Uterus (tissue), 4 donors: ENCODE results near the gene KLF16. TPM values are rescaled to one million over a fixed set of nuclear protein-coding genes. Genes with fewer than 3 reads are reported as not detected.

Experiments used
- DNase-seq, 2 donors: peaks; one replicate each; pipeline ENCODE4 v3.0.0-alpha.2; 2019 to 2020
- H3K27ac ChIP-seq, 2 donors: fragments of 200-600 bp; sonication (generic); 1 replicate in 1 of 2; 2 replicates in 1 of 2; pipeline ENCODE4 v1.5.1; 2016 to 2018
- H3K27me3 ChIP-seq, 2 donors: fragments of 200-600 bp; sonication (generic); one replicate each; pipeline ENCODE4 v1.5.1; 2018 to 2019; ENCODE audit warnings: control low read depth in 1 of 2
- H3K36me3 ChIP-seq, 2 donors: fragments of 200-600 bp; sonication (generic); one replicate each; pipeline ENCODE4 v1.5.1; 2019; ENCODE audit warnings: control low read depth in 1 of 2
- H3K4me1 ChIP-seq, 2 donors: fragments of 200-600 bp; sonication (generic); one replicate each; pipeline ENCODE4 v1.5.1; 2018 to 2019; ENCODE audit warnings: control low read depth in 1 of 2
- H3K4me3 ChIP-seq, 2 donors: fragments of 200-600 bp; sonication (generic); 1 replicate in 1 of 2; 2 replicates in 1 of 2; pipeline ENCODE4 v1.5.1; 2018 to 2019; ENCODE audit warnings: mild to moderate bottlenecking in 1 of 2
- H3K9me3 ChIP-seq, 2 donors: fragments of 200-600 bp; sonication (generic); one replicate each; pipeline ENCODE4 v1.5.1; 2019; ENCODE audit warnings: control low read depth in 1 of 2
- POLR2A ChIP-seq, 2 donors: fragments of 450-650 bp; IDR thresholded peaks; one replicate each; pipeline ENCODE4 v1.6.1; 2016; ENCODE audit warnings: antibody characterized with exemption in 2 of 2, mild to moderate bottlenecking in 1 of 2, moderate library complexity in 1 of 2
- intact Hi-C: fragments of 100-400 bp; cut with DNase I; formaldehyde crosslinking; loops from one replicate; pipeline ENCODE4 v1.15.1; 2023; ENCODE audit warnings: low total_unique reads
- total RNA-seq, 4 donors: library from RNA; depleted of rRNA in 3 of 4; stranded (reverse); fragments of >200 nt in 3 of 4; gene quantifications; one replicate each; pipeline versions ENCODE4 v1.1.0 to v1.2.4, GENCODE V29; 2014 to 2023
- TF ChIP-seq, protein P1 (sequence below), 4 experiments: fragments of 200-600 bp in 2 of 4; fragments of 450-650 bp in 2 of 4; sonication (generic) in 2 of 4; IDR thresholded peaks; one replicate each; pipeline ENCODE4 v1.5.1; 2016 to 2019; ENCODE audit warnings: antibody characterized with exemption in 4 of 4, mild to moderate bottlenecking in 2 of 4, moderate library complexity in 1 of 4
- donor health status: DM: yes; HTN: yes; CAD: no.

The KLF16 gene
- total RNA-seq, 4 donors from 2014 or later: 0.26 to 17.7 (median 3.9) TPM; not detected in 1

GRCh38 chr19:1827566-1828278 lies 35.7 kb downstream of the KLF16 start:
- TF ChIP-seq, protein P1, sequence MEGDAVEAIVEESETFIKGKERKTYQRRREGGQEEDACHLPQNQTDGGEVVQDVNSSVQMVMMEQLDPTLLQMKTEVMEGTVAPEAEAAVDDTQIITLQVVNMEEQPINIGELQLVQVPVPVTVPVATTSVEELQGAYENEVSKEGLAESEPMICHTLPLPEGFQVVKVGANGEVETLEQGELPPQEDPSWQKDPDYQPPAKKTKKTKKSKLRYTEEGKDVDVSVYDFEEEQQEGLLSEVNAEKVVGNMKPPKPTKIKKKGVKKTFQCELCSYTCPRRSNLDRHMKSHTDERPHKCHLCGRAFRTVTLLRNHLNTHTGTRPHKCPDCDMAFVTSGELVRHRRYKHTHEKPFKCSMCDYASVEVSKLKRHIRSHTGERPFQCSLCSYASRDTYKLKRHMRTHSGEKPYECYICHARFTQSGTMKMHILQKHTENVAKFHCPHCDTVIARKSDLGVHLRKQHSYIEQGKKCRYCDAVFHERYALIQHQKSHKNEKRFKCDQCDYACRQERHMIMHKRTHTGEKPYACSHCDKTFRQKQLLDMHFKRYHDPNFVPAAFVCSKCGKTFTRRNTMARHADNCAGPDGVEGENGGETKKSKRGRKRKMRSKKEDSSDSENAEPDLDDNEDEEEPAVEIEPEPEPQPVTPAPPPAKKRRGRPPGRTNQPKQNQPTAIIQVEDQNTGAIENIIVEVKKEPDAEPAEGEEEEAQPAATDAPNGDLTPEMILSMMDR (IDR thresholded peaks at IDR 0.05): no peak
- no peak for TF ChIP-seq POLR2A (IDR thresholded peaks at IDR 0.05)
- Histone ChIP-seq H3K27ac (peak overlapping the region in 1 of 2 donors; percentile 55), H3K4me3 (no peak overlapping the region), H3K9me3 (no peaks in the 10 kb centered on the region), H3K27me3 (no peaks in the 10 kb centered on the region), H3K36me3 (no peaks in the 10 kb centered on the region), H3K4me1 (no peaks in the 10 kb centered on the region)
- intact Hi-C loops: loop anchor here (10.0 kb wide), 2 partner anchors 63 to 283 kb away; no protein-coding TSS in a partner anchor
- DNase-seq: no peak

DNA sequence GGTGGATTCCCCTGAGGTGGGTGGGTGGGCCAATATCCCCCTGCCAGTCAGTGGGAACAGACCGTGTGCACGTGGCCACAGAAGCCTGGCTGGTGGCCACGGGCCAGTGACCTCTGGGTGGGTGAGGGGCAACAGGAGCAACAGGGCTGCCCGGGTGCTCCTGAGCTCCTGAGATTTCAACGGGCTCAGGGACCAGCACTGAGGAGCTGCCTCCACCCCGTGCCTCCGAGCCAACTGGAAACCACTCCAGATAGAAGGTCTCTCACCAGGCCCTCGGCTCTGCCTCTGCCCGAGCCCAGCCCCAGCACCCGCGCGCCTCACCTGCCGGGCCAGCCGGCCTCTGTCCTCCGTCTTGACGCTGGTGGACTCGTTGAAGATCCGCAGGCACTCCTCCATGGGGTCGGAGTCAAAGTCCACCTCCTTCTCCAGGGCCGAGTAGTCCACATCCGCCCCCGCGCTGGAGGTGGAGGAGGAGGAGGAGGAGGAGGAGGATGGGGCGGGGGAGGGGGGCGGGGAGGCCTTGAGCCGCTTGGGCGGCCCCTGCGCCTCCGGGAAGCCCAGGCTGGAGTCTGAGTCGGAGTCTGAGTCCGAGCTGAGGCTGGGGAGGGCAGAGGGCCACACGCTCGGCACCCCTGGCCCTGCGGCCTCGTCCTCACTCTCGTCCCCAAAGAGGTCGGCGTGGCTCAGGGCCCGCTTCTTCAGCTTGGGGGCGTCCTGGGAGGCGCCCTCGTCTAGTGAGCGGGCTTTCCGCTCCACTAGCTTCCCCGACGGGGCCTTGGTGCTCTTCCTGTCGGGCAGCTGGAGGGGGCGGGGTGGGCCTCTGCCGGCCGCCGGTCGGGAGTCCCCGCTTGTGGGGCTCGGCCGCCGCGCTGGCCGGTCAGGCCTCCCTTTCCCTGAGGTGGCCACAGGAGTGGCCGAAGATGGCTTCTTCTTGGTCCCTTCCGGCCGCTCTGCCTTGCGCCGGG lies 36.5 kb downstream of the KLF16 start:
- H3K36me3 ChIP-seq: no peaks in the 10 kb centered on the region
- TF ChIP-seq POLR2A (IDR thresholded peaks at IDR 0.05): no peak
- TF ChIP-seq, protein P1 (IDR thresholded peaks at IDR 0.05): no peak

DNA sequence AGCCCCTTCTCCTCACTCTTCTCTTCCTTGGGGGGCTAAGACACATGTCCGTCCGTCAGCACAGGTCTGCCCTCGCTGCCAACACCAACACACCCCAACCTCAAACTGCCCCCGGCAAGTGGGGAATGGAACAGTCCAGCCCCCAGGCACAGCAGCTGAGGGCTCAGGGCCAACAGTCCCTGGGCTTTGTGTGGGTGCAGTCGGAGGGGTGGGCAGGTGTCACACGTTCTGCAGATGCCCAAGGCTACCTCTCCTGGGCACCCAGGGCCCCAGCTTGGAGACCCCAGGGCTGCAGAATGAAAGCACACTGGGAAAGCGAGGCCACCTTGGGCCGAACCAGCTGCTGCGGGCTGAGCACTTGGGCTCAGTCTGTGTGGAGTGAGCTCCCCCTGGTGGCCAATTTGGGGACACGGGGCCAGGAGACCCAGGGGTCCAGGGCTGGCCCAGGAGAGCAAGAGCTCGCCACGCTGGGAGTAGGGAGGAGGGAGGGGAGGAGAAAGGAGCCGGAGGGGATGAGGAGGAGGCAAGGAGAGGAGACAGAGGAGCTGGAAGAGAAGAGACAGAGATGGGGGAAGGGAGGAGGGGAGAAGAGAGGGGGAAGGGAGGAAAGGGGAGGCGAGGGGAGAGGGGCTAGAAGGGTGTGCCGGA lies 37.3 kb downstream of the KLF16 start:
- intact Hi-C loops: loop anchor here (10.0 kb wide), 2 partner anchors 61 to 281 kb away; no protein-coding TSS in a partner anchor

More for the DNA sequence above, 36.5 kb downstream of the KLF16 start:
- Histone ChIP-seq H3K4me3 (no peak overlapping the region), H3K4me1 (no peaks in the 10 kb centered on the region), H3K27ac (peak overlapping the region; percentile 34 to 55), H3K9me3 (no peaks in the 10 kb centered on the region), H3K27me3 (no peaks in the 10 kb centered on the region)
- DNase-seq: peak; percentile 39 to 58
- intact Hi-C loops: loop anchor here (10.0 kb wide), 2 partner anchors 62 to 282 kb away; no protein-coding TSS in a partner anchor

GRCh38 chr19:1824252-1824622 lies 39.1 kb downstream of the KLF16 start:
- H3K4me1 ChIP-seq: no peaks in the 10 kb centered on the region
- no peak overlapping the region for H3K4me3 ChIP-seq
- no peaks in the 10 kb centered on the region for H3K36me3 ChIP-seq
- H3K27me3 ChIP-seq: no peaks in the 10 kb centered on the region
- intact Hi-C loops: loop anchor here (10.0 kb wide), 2 partner anchors 59 to 279 kb away; no protein-coding TSS in a partner anchor
- DNase-seq: no peak
- TF ChIP-seq, protein P1 (IDR thresholded peaks at IDR 0.05): no peak
- no peak for TF ChIP-seq POLR2A (IDR thresholded peaks at IDR 0.05)
- no peaks in the 10 kb centered on the region for H3K9me3 ChIP-seq
- H3K27ac ChIP-seq: no peak overlapping the region

More for the DNA sequence above, 37.3 kb downstream of the KLF16 start:
- peak overlapping the region; percentile 34 to 55 for H3K27ac ChIP-seq
- H3K4me3 ChIP-seq: no peak overlapping the region
- no peaks in the 10 kb centered on the region for H3K9me3 ChIP-seq
- peak; percentile 77 to 82 for DNase-seq
- H3K4me1 ChIP-seq: no peaks in the 10 kb centered on the region
- no peaks in the 10 kb centered on the region for H3K36me3 ChIP-seq
- H3K27me3 ChIP-seq: no peaks in the 10 kb centered on the region
- TF ChIP-seq, protein P1 (IDR thresholded peaks at IDR 0.05): peak; percentile 85 to 95 (median 91)
- TF ChIP-seq POLR2A (IDR thresholded peaks at IDR 0.05): no peak
